Neuronal stem cell (in vitro differentiated cells): ENCODE data around the gene DACT2.
"Not testable (repeated sequence)": the region's sequence is repeated elsewhere in the genome, so short reads cannot be mapped to it uniquely, and the experiment has no call there.

Experiments used
- DNase-seq: peaks from one replicate; pipeline ENCODE4 v3.0.0-alpha.2; 2013; ENCODE audit warnings: low spot score
- H2AFZ ChIP-seq: one replicate; pipeline ENCODE4 v1.6.1; 2013; ENCODE audit warnings: mild to moderate bottlenecking, low read length, inconsistent platforms
- H2AK5ac ChIP-seq: 2 replicates; pipeline ENCODE4 v1.6.1; 2013; ENCODE audit warnings: low read depth, mild to moderate bottlenecking, inconsistent platforms, low read length, moderate library complexity, mixed read lengths
- H2BK120ac ChIP-seq: 2 replicates; pipeline ENCODE4 v1.6.1; 2013; ENCODE audit warnings: low read depth, mild to moderate bottlenecking, inconsistent platforms, low read length, moderate library complexity, mixed read lengths
- H2BK12ac ChIP-seq: one replicate; pipeline ENCODE4 v1.6.1; 2013; ENCODE audit warnings: low read length, inconsistent platforms
- H2BK15ac ChIP-seq: 2 replicates; pipeline ENCODE4 v1.6.1; 2013; ENCODE audit warnings: mild to moderate bottlenecking, low read length, inconsistent platforms, mixed read lengths
- H2BK5ac ChIP-seq: one replicate; pipeline ENCODE4 v1.6.1; 2013; ENCODE audit warnings: inconsistent platforms, mild to moderate bottlenecking, low read length, moderate library complexity
- H3K14ac ChIP-seq: one replicate; pipeline ENCODE4 v1.6.1; 2013; ENCODE audit warnings: low read length, inconsistent platforms
- H3K18ac ChIP-seq: 2 replicates; pipeline ENCODE4 v1.6.1; 2013; ENCODE audit warnings: low read length, inconsistent platforms
- H3K23ac ChIP-seq: 2 replicates; pipeline ENCODE4 v1.6.1; 2013; ENCODE audit warnings: low read depth, mild to moderate bottlenecking, mixed read lengths, low read length, inconsistent platforms; ENCODE audit not compliant: poor library complexity
- H3K27ac ChIP-seq: replicated peaks from 3 replicates; pipeline ENCODE4 v1.5.1; 2013; ENCODE audit warnings: low read length, inconsistent platforms
- H3K27me3 ChIP-seq, 3 experiments: 2 replicates each; pipeline ENCODE4 v1.6.1; 2013; ENCODE audit warnings: low read length in 3 of 3, mild to moderate bottlenecking in 2 of 3, inconsistent platforms in 1 of 3, low read depth in 1 of 3, mixed read lengths in 1 of 3, moderate library complexity in 1 of 3; ENCODE audit not compliant: control insufficient read depth in 3 of 3, insufficient read depth in 3 of 3
- H3K36me3 ChIP-seq, 2 donors: replicated peaks in 1 of 2; 2 replicates each; pipeline ENCODE4 v1.6.1; 2013; ENCODE audit warnings: low read length in 2 of 2; ENCODE audit not compliant: control insufficient read depth in 2 of 2, insufficient read depth in 2 of 2
- H3K4ac ChIP-seq: 2 replicates; pipeline ENCODE4 v1.6.1; 2013; ENCODE audit warnings: inconsistent platforms, mild to moderate bottlenecking, low read length, moderate library complexity
- H3K4me1 ChIP-seq, 2 donors: 1 replicate in 1 of 2; 2 replicates in 1 of 2; pipeline ENCODE4 v1.6.1; 2013; ENCODE audit warnings: low read length in 2 of 2, low read depth in 1 of 2; ENCODE audit not compliant: control insufficient read depth in 2 of 2, insufficient read depth in 1 of 2
- H3K4me2 ChIP-seq: one replicate; pipeline ENCODE4 v1.6.1; 2013; ENCODE audit warnings: mild to moderate bottlenecking, low read length, inconsistent platforms; ENCODE audit not compliant: insufficient read depth, poor library complexity, severe bottlenecking
- H3K4me3 ChIP-seq, 2 donors: 2 replicates each; pipeline ENCODE4 v1.5.1; 2013; ENCODE audit warnings: low read length in 2 of 2, mild to moderate bottlenecking in 2 of 2, inconsistent platforms in 1 of 2, moderate library complexity in 1 of 2
- H3K79me1 ChIP-seq: one replicate; pipeline ENCODE4 v1.6.1; 2013; ENCODE audit warnings: low read depth, mild to moderate bottlenecking, inconsistent platforms, low read length, moderate library complexity
- H3K9ac ChIP-seq: one replicate; pipeline ENCODE4 v1.6.1; 2013; ENCODE audit warnings: mild to moderate bottlenecking, low read depth, low read length, inconsistent platforms; ENCODE audit not compliant: poor library complexity
- H3K9me3 ChIP-seq, 2 donors: replicated peaks in 1 of 2; 2 replicates each; pipeline versions ENCODE3 to v1.6.1; 2013; ENCODE audit warnings: low read length in 2 of 2, mild to moderate bottlenecking in 2 of 2, inconsistent platforms in 1 of 2, low read depth in 1 of 2, mixed read lengths in 1 of 2, moderate library complexity in 1 of 2; ENCODE audit not compliant: control insufficient read depth in 2 of 2, insufficient read depth in 1 of 2
- H4K8ac ChIP-seq: one replicate; pipeline ENCODE4 v1.6.1; 2013; ENCODE audit warnings: low read depth, mild to moderate bottlenecking, inconsistent platforms, low read length, moderate library complexity
- H4K91ac ChIP-seq: one replicate; pipeline ENCODE4 v1.6.1; 2013; ENCODE audit warnings: low read length, low read depth, mild to moderate bottlenecking, inconsistent platforms; ENCODE audit not compliant: poor library complexity
- WGBS, 2 donors: extraction: QIAGEN DNeasy Blood & Tissue Kit; methylation state at CpG; one replicate each; pipeline ENCODE4 v1.1.7; 2013; ENCODE audit warnings: missing lambda C conversion rate in 2 of 2, mixed read lengths in 1 of 2; ENCODE audit not compliant: insufficient read length in 2 of 2, insufficient replicate concordance in 1 of 2; ENCODE audit errors: extremely low coverage in 2 of 2; 5-methylcytosine and 5-hydroxymethylcytosine counted together

Gene DACT2

GRCh38 chr6:168288781-168289570, 30.6 kb downstream of the DACT2 start:
- H3K4me3 ChIP-seq, result no peak overlapping the region
- H3K4me1 ChIP-seq, result no peaks in the 10 kb centered on the region
- peak overlapping the region; percentile 68 for H4K8ac ChIP-seq
- H3K4me2 ChIP-seq, result no peak overlapping the region
- H3K23ac ChIP-seq, result no peak overlapping the region
- no peak overlapping the region for H2BK120ac ChIP-seq
- no CpG with 5 or more reads among the region's 27 CpGs for WGBS, 2 donors
- H2BK12ac ChIP-seq, result no peak overlapping the region
- no peak overlapping the region for H3K4ac ChIP-seq
- no peak overlapping the region for H2BK15ac ChIP-seq
- no peaks in the 10 kb centered on the region for H3K27me3 ChIP-seq
- no peak overlapping the region for H4K91ac ChIP-seq
- H2AK5ac ChIP-seq, result no peak overlapping the region
- DNase-seq, result no peak
- no peak overlapping the region for H2AFZ ChIP-seq
- no peaks in the 10 kb centered on the region for H3K79me1 ChIP-seq
- H3K27ac ChIP-seq, result no peak overlapping the region
- peak overlapping the region; percentile 80 for H3K18ac ChIP-seq
- H2BK5ac ChIP-seq, result no peak overlapping the region
- H3K9ac ChIP-seq, result no peak overlapping the region
- H3K14ac ChIP-seq, result no peak overlapping the region
- peaks cover 2% of the 10 kb centered on the region in 2 donors for H3K9me3 ChIP-seq
- no peaks in the 10 kb centered on the region for H3K36me3 ChIP-seq

DNA sequence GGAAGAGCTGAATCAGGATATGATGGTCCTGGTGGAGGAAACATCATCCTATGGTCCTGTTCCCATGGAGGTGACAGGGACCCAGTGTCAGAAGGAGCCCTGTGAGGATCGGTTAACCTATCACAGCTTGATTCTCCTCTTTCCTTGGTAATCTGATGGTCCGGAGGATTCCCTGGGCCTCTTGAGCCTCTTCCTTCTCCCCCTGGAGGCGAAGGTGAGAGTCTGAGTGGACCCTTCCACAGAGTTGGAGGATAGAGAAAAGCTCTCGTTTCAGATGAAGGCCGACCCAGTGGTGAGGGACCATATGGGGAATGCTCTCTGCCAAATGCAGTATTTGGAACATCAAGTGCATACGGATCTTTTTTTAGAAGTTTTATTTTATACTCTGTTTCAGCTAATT, 32.1 kb downstream of the DACT2 start:
- H3K27ac ChIP-seq, H3K18ac ChIP-seq, H3K4ac ChIP-seq, H3K79me1 ChIP-seq, H3K23ac ChIP-seq, DNase-seq, H3K4me2 ChIP-seq, H2BK5ac ChIP-seq, H3K14ac ChIP-seq, H3K27me3 ChIP-seq, H2BK120ac ChIP-seq, H3K4me1 ChIP-seq, H2AK5ac ChIP-seq, H4K8ac ChIP-seq, H4K91ac ChIP-seq, H3K4me3 ChIP-seq, H2AFZ ChIP-seq, H3K36me3 ChIP-seq, H3K9me3 ChIP-seq, H2BK15ac ChIP-seq, H2BK12ac ChIP-seq, H3K9ac ChIP-seq: not testable (repeated sequence)
- WGBS, 2 donors, result no CpG with 5 or more reads among the region's 6 CpGs

GRCh38 chr6:168286771-168287446, 32.7 kb downstream of the DACT2 start:
- not testable (repeated sequence) for H3K18ac ChIP-seq, H3K23ac ChIP-seq, H4K91ac ChIP-seq, H4K8ac ChIP-seq, H3K4ac ChIP-seq, H3K9ac ChIP-seq, H2AK5ac ChIP-seq, H3K79me1 ChIP-seq, H2BK12ac ChIP-seq, H3K14ac ChIP-seq, H3K4me2 ChIP-seq, H3K4me1 ChIP-seq, H3K9me3 ChIP-seq, H2BK5ac ChIP-seq, H2AFZ ChIP-seq, H3K4me3 ChIP-seq, H3K27me3 ChIP-seq, H2BK120ac ChIP-seq, DNase-seq, H3K36me3 ChIP-seq, H3K27ac ChIP-seq, H2BK15ac ChIP-seq
- WGBS, 2 donors, result no CpG with 5 or more reads among the region's 9 CpGs

DNA sequence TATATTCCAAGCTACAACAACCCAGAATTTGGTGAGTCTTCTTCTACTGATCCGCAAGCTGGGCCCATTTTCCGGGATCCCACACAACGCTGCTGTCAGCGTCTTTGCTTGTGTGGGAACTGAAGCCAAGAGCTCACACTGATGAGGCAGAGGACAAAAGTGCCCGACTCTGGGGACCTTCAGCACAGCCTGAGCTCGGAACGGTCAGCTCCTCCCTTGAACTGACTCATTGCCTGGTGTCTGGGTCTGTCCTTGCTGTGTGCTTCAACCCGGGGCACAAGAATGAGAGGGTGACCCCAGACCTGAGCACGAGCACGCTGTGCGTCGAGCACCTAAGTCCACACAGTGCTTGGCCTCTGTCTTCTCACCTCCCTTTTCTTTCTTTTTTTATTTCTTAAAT, 33.5 kb downstream of the DACT2 start:
- Histone ChIP-seq H3K9ac (no peak overlapping the region), H3K36me3 (no peaks in the 10 kb centered on the region), H2BK12ac (no peak overlapping the region), H2BK15ac (no peak overlapping the region), H3K9me3 (peaks cover 2% of the 10 kb centered on the region in 2 donors), H3K14ac (no peak overlapping the region), H2BK5ac (no peak overlapping the region), H2BK120ac (no peak overlapping the region), H3K27me3 (no peaks in the 10 kb centered on the region), H3K4me3 (no peak overlapping the region), H2AFZ (no peak overlapping the region), H3K4me1 (no peaks in the 10 kb centered on the region), H4K8ac (no peak overlapping the region), H3K18ac (no peak overlapping the region), H3K23ac (no peak overlapping the region), H3K27ac (no peak overlapping the region), H4K91ac (no peak overlapping the region), H3K4me2 (no peak overlapping the region), H2AK5ac (no peak overlapping the region), H3K4ac (no peak overlapping the region), H3K79me1 (no peaks in the 10 kb centered on the region)
- DNase-seq, result no peak
- WGBS, 2 donors, result no CpG with 5 or more reads among the region's 12 CpGs
